B cell (primary cell): ENCODE measurements around the gene WASHC4. TPM values are rescaled to one million over a fixed set of nuclear protein-coding genes. Genes with fewer than 3 reads are reported as not detected.

Source experiments
- ATAC-seq: fragments of 200-7000 bp; cut with Tn5 transposase; one replicate; pipeline ENCODE4 v1.10.0; 2021; ENCODE audit warnings: low read depth, mild to moderate bottlenecking, moderate number of reproducible peaks, moderate library complexity
- CTCF ChIA-PET: fragments of 350-600 bp; sonication (Branson Sonifier 250); formaldehyde crosslinking; loops from one replicate; lab custom pipeline; 2021; ENCODE audit warnings: antibody characterized with exemption, inconsistent platforms; lab: Charles Lee
- POLR2A ChIA-PET: fragments of 350-600 bp; sonication (Branson Sonifier 250); formaldehyde crosslinking; loops from one replicate; lab custom pipeline; 2021; ENCODE audit warnings: antibody characterized with exemption; lab: Charles Lee
- DNase-seq: peaks from one replicate; pipeline ENCODE4 v3.0.0; 2013
- H2AFZ ChIP-seq: 2 replicates; pipeline ENCODE4 v1.6.1; 2012; ENCODE audit warnings: mild to moderate bottlenecking, low read depth, low read length; ENCODE audit not compliant: insufficient read depth, poor library complexity, severe bottlenecking
- H3K27ac ChIP-seq, 2 donors: 1 replicate in 1 of 2; 2 replicates in 1 of 2; pipeline ENCODE4 v1.5.1; 2012 to 2013; ENCODE audit warnings: low read length in 2 of 2, mild to moderate bottlenecking in 2 of 2, moderate library complexity in 1 of 2
- H3K27me3 ChIP-seq, 4 experiments: fragments of 200-600 bp in 1 of 4; sonication (generic) in 1 of 4; replicated peaks in 1 of 4; 1 replicate in 2 of 4; 2 replicates in 2 of 4; pipeline versions ENCODE4 v1.6.1 to v1.7.0; 2013 to 2016; ENCODE audit warnings: low read length in 3 of 4, mild to moderate bottlenecking in 2 of 4, mixed read lengths in 1 of 4, moderate library complexity in 1 of 4; ENCODE audit not compliant: insufficient read depth in 4 of 4, control insufficient read depth in 3 of 4; ENCODE audit errors: control extremely low read depth in 1 of 4
- H3K36me3 ChIP-seq, 2 experiments: replicated peaks in 1 of 2; 1 replicate in 1 of 2; 2 replicates in 1 of 2; pipeline versions ENCODE4 v1.6.1 to v1.7.1; 2013; ENCODE audit warnings: low read length in 1 of 2; ENCODE audit not compliant: insufficient read depth in 2 of 2, control insufficient read depth in 1 of 2; ENCODE audit errors: control extremely low read depth in 1 of 2, extremely low read depth in 1 of 2
- H3K4me1 ChIP-seq, 2 donors: fragments of 200-600 bp in 1 of 2; sonication (generic) in 1 of 2; 1 replicate in 1 of 2; 2 replicates in 1 of 2; pipeline versions ENCODE4 v1.5.1 to v1.6.1; 2013 to 2017; ENCODE audit warnings: low read length in 2 of 2; ENCODE audit not compliant: control insufficient read depth in 2 of 2, insufficient read depth in 2 of 2
- H3K4me2 ChIP-seq: replicated peaks from 2 replicates; pipeline ENCODE3; 2012; ENCODE audit warnings: mild to moderate bottlenecking, low read depth, low read length; ENCODE audit not compliant: poor library complexity, severe bottlenecking
- H3K4me3 ChIP-seq, 5 experiments: fragments of 200-600 bp in 1 of 5; sonication (generic) in 1 of 5; 1 replicate in 3 of 5; 2 replicates in 2 of 5; pipeline versions ENCODE4 v1.5.1 to v1.7.0; 2011 to 2016; ENCODE audit warnings: low read length in 4 of 5, mild to moderate bottlenecking in 4 of 5, low read depth in 2 of 5, control low read depth in 1 of 5, moderate library complexity in 1 of 5; ENCODE audit not compliant: insufficient read depth in 1 of 5; ENCODE audit errors: control extremely low read depth in 1 of 5, extremely low read depth in 1 of 5
- H3K79me2 ChIP-seq: fragments of 200-600 bp; sonication (generic); one replicate; pipeline ENCODE4 v1.6.0; 2016; ENCODE audit warnings: low read length; ENCODE audit not compliant: control insufficient read depth, insufficient read depth
- H3K9ac ChIP-seq: fragments of 200-600 bp; sonication (generic); 2 replicates; pipeline ENCODE4 v1.6.1; 2017; ENCODE audit warnings: mild to moderate bottlenecking, low read length, moderate library complexity
- H3K9me3 ChIP-seq, 3 donors: one replicate each; pipeline versions ENCODE4 v1.6.1 to v1.7.1; 2013; ENCODE audit warnings: low read length in 2 of 3; ENCODE audit not compliant: control insufficient read depth in 2 of 3, insufficient read depth in 1 of 3; ENCODE audit errors: control extremely low read depth in 1 of 3
- H4K20me1 ChIP-seq: 2 replicates; pipeline ENCODE4 v1.6.0; 2012; ENCODE audit warnings: mild to moderate bottlenecking, low read length; ENCODE audit not compliant: insufficient read depth, control insufficient read depth, poor library complexity, severe bottlenecking
- H3K27ac Mint-ChIP-seq: one replicate; pipeline ENCODE4 v1.8.0; 2021; ENCODE audit warnings: mixed read lengths
- H3K27me3 Mint-ChIP-seq: one replicate; pipeline ENCODE4 v1.8.0; 2021; ENCODE audit warnings: mixed read lengths
- H3K4me1 Mint-ChIP-seq: one replicate; pipeline ENCODE4 v1.8.0; 2021; ENCODE audit warnings: mixed read lengths
- H3K4me3 Mint-ChIP-seq: one replicate; pipeline ENCODE4 v1.8.0; 2021; ENCODE audit warnings: mixed read lengths
- H3K9me3 Mint-ChIP-seq: one replicate; pipeline ENCODE4 v1.8.0; 2022; ENCODE audit warnings: mixed read lengths; ENCODE audit not compliant: insufficient read depth
- CTCF ChIP-seq: fragments of 200-600 bp; IDR thresholded peaks from one replicate; pipeline ENCODE4 v1.8.0; 2022; ENCODE audit warnings: antibody characterized with exemption, mild to moderate bottlenecking
- EZH2 ChIP-seq: IDR thresholded peaks from 2 replicates; pipeline ENCODE4 v1.6.1; 2012; ENCODE audit warnings: borderline replicate concordance, low read depth, mild to moderate bottlenecking, moderate library complexity, low read length; ENCODE audit not compliant: insufficient read depth, poor library complexity, severe bottlenecking
- WGBS: methylation state at CpG from one replicate; pipeline ENCODE4 v1.1.5; 2013; ENCODE audit warnings: missing lambda C conversion rate; ENCODE audit not compliant: insufficient coverage; 5-methylcytosine and 5-hydroxymethylcytosine counted together
- intact Hi-C: fragments of 100-400 bp; cut with micrococcal nuclease; formaldehyde crosslinking; loops from one replicate; pipeline ENCODE4 v1.10.0; 2022
- polyA plus RNA-seq: library from polyadenylated mRNA; depleted of rRNA; stranded (reverse); fragments of >200 nt; gene quantifications from 2 replicates; pipeline ENCODE4 v1.2.3, GENCODE V29; 2012
- total RNA-seq, 2 donors: library from RNA; stranded (reverse); fragments of 120-200 nt in 1 of 2; gene quantifications; 1 replicate in 1 of 2; 2 replicates in 1 of 2; pipeline versions ENCODE4 v1.2.3 to v1.2.4, GENCODE V29; 2013 to 2022

Gene WASHC4
- total and polyA plus RNA-seq, 2 donors (not counting 1 experiment from before 2014, with no cell fraction given): 55.2 to 240 TPM

GRCh38 chr12:105085501-105085900 is 22.0 kb upstream of the WASHC4 start:
- DNase-seq (no peak), ATAC-seq (no peak)
- Mint-ChIP-seq H3K4me1 (peaks cover 11% of the 10 kb centered on the region), H3K27ac (no peak overlapping the region), H3K4me3 (peak overlapping the region; percentile 68), H3K9me3 (no peaks in the 10 kb centered on the region), H3K27me3 (peaks cover 25% of the 10 kb centered on the region)
- H3K4me1 ChIP-seq: peaks cover 11% of the 10 kb centered on the region in 2 donors
- POLR2A ChIA-PET: no interaction called here
- H3K27me3 ChIP-seq: peaks cover 0 to 10% (median 3%) of the 10 kb centered on the region in 4 experiments
- CTCF ChIA-PET: interaction anchor here (0.6 to 0.8 kb wide), 2 partner anchors 13 to 15 kb away, joined by 3 to 5 read pairs; no protein-coding TSS in a partner anchor
- H3K27ac ChIP-seq: no peak overlapping the region
- TF ChIP-seq CTCF (no peak), EZH2 (no peak)
- no peaks in the 10 kb centered on the region for H3K36me3 ChIP-seq
- no peak overlapping the region for H2AFZ ChIP-seq
- WGBS: 80% methylated on average over 1 of the region's 6 CpGs
- intact Hi-C loops: loop anchor here (2.0 kb wide), 1 partner anchor 21 kb away; the partner anchor contains the start of gene WASHC4
- peaks cover 0 to 15% (median 0%) of the 10 kb centered on the region in 3 donors for H3K9me3 ChIP-seq
- no peak overlapping the region for H3K4me3 ChIP-seq
- no peak overlapping the region for H3K4me2 ChIP-seq
- H3K79me2 ChIP-seq: no peaks in the 10 kb centered on the region
- H3K9ac ChIP-seq: no peak overlapping the region
- no peaks in the 10 kb centered on the region for H4K20me1 ChIP-seq

GRCh38 chr12:105089817-105090216 is 17.7 kb upstream of the WASHC4 start:
- H3K4me1 Mint-ChIP-seq: peaks cover 2% of the 10 kb centered on the region
- Histone ChIP-seq H3K9me3 (peaks cover 0 to 17% (median under 1%) of the 10 kb centered on the region in 3 donors), H3K79me2 (no peaks in the 10 kb centered on the region), H3K4me1 (no peaks in the 10 kb centered on the region), H3K36me3 (no peaks in the 10 kb centered on the region), H3K9ac (no peak overlapping the region), H3K27me3 (no peaks in the 10 kb centered on the region), H3K27ac (no peak overlapping the region), H2AFZ (no peak overlapping the region), H4K20me1 (no peaks in the 10 kb centered on the region), H3K4me2 (no peak overlapping the region), H3K4me3 (no peak overlapping the region)
- no peak overlapping the region for H3K4me3 Mint-ChIP-seq
- WGBS: 100% methylated on average over 2 of the region's 3 CpGs
- no peak for DNase-seq
- POLR2A ChIA-PET: no interaction called here
- peaks cover 13% of the 10 kb centered on the region for H3K27me3 Mint-ChIP-seq
- intact Hi-C loops: no loop called here
- H3K27ac Mint-ChIP-seq: no peak overlapping the region
- TF ChIP-seq CTCF: no peak
- TF ChIP-seq EZH2: no peak
- H3K9me3 Mint-ChIP-seq: peaks cover 8% of the 10 kb centered on the region
- CTCF ChIA-PET: interaction anchor here (1.0 kb wide), 1 partner anchor 981 kb away, joined by 4 read pairs; no protein-coding TSS in a partner anchor
- ATAC-seq: no peak
